ENCODE results near the gene CLNK. TPM values are rescaled to one million over a fixed set of nuclear protein-coding genes. Genes with fewer than 3 reads are reported as not detected.
A peak's percentile ranks its signal among the peaks of the same experiment; 100 is the strongest.

Gene CLNK
- total RNA-seq, 2 experiments from 2014 or later, result 0.05 to 0.17 TPM

DNA sequence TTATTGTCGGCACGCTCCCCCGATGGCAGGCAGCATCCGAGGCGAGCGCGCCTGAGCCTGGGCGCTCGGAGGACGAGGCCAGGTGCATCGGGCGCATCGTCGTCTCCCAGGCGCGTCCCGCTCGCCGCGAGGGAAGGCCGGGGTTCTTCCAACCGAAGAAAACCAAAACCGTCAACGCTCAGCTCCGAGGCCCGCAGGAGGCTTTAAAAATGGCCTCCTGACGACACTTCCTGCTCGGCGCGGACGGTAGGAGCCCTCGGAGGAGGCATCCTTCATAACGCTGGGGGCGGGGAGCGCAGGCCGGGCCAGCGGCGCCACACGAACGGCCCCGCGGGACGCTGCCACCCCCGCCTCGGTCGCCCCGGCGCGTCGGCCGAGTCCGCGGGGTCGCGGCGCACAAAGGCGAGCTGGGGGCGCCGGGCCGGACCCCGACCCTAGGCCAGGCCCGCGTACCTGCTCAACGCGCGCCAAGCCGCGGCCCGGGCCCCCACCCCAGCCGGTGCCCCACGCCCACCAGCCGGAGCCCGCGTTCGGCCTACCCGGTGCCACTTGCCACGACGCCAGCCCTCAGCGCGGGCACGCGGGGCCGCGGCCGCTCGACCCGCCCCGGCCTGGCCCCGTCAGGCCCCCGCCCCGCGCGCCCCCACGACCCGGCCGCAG is 227.8 kb downstream of the CLNK start:
- Mint-ChIP-seq H3K27ac (peak overlapping the region; percentile 84), H3K36me3 (ENCODE audit: low read depth) (peaks cover 49% of the 10 kb centered on the region), H3K4me3 (peak overlapping the region; percentile 91), H3K9me3 (peaks cover 7% of the 10 kb centered on the region), H3K4me1 (ENCODE audit: low read depth) (peaks cover 43% of the 10 kb centered on the region), H3K27me3 (peaks cover 4% of the 10 kb centered on the region)
- Histone ChIP-seq H3K27me3 (ENCODE audit: control insufficient read depth in 1 of 2, insufficient read depth in 2 of 2, low read length in 2 of 2) (peaks cover under 1 to 3% of the 10 kb centered on the region in 2 experiments), H3K4me1 (ENCODE audit: insufficient read depth, low read length) (peaks cover 36% of the 10 kb centered on the region), H3K4me3 (ENCODE audit: low read length) (peak overlapping the region; percentile 66), H3K27ac (ENCODE audit: low read depth in 1 of 2, low read length in 2 of 2) (peak overlapping the region; percentile 26 to 27), H3K9me3 (ENCODE audit: control insufficient read depth in 1 of 2, insufficient read depth in 1 of 2, low read length in 2 of 2) (peaks cover 5 to 14% of the 10 kb centered on the region in 2 experiments), H3K36me3 (ENCODE audit: insufficient read depth, low read length) (peaks cover 19% of the 10 kb centered on the region)
- POLR2A ChIA-PET, result interaction anchor here (0.8 to 3.1 kb wide), 7 partner anchors 11 to 765 kb away, joined by 3 to 60 read pairs (median 5); partner anchors contain the start of gene WDR1
- intact Hi-C loops (cut with DNase I, micrococcal nuclease), result no loop called here
- ATAC-seq (ENCODE audit: poor library complexity) (peak; percentile 41), DNase-seq (peak; percentile 27 to 80 (median 46))
- TF ChIP-seq, protein P1, sequence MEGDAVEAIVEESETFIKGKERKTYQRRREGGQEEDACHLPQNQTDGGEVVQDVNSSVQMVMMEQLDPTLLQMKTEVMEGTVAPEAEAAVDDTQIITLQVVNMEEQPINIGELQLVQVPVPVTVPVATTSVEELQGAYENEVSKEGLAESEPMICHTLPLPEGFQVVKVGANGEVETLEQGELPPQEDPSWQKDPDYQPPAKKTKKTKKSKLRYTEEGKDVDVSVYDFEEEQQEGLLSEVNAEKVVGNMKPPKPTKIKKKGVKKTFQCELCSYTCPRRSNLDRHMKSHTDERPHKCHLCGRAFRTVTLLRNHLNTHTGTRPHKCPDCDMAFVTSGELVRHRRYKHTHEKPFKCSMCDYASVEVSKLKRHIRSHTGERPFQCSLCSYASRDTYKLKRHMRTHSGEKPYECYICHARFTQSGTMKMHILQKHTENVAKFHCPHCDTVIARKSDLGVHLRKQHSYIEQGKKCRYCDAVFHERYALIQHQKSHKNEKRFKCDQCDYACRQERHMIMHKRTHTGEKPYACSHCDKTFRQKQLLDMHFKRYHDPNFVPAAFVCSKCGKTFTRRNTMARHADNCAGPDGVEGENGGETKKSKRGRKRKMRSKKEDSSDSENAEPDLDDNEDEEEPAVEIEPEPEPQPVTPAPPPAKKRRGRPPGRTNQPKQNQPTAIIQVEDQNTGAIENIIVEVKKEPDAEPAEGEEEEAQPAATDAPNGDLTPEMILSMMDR (IDR thresholded peaks at IDR 0.05), result no peak
- CTCF ChIA-PET, result no interaction called here

DNA sequence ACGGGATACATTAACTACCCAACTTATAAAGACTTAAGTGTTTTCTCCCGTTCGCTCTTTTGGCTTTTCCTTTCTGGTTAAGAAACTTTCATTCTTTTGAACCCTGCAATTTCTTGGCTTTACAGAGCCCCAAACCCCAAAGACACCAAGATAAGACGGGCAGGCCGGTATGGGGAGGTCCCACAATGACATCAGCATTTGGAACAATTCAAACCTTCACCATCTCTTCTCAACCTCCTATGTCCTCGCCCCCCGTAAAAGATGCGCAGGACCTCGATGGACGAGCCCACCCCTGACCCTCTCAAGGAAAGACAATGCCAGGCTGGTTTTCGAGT is 228.3 kb downstream of the CLNK start:
- ChIA-PET POLR2A (interaction anchor here (1.4 to 3.1 kb wide), 4 partner anchors 10 to 765 kb away, joined by 5 to 60 read pairs (median 8); partner anchors contain the start of gene WDR1), CTCF (no interaction called here)
- peak overlapping the region; percentile 84 for H3K27ac Mint-ChIP-seq
- intact Hi-C loops (cut with DNase I, micrococcal nuclease), result no loop called here
- no peak for ATAC-seq (ENCODE audit: poor library complexity)
- H3K27ac ChIP-seq (ENCODE audit: low read depth in 1 of 2, low read length in 2 of 2), result peak overlapping the region; percentile 26 to 27
- no peaks in the 10 kb centered on the region for H3K27me3 ChIP-seq (ENCODE audit: control insufficient read depth in 1 of 2, insufficient read depth in 2 of 2, low read length in 2 of 2)
- H3K4me1 ChIP-seq (ENCODE audit: insufficient read depth, low read length), result peaks cover 32% of the 10 kb centered on the region
- H3K9me3 Mint-ChIP-seq, result peaks cover 7% of the 10 kb centered on the region
- H3K4me3 ChIP-seq (ENCODE audit: low read length), result peak overlapping the region; percentile 59
- TF ChIP-seq, protein P1 (IDR thresholded peaks at IDR 0.05), result no peak
- DNase-seq, result no peak
- peaks cover 19% of the 10 kb centered on the region for H3K36me3 ChIP-seq (ENCODE audit: insufficient read depth, low read length)
- H3K36me3 Mint-ChIP-seq (ENCODE audit: low read depth), result peaks cover 54% of the 10 kb centered on the region
- H3K4me1 Mint-ChIP-seq (ENCODE audit: low read depth), result peaks cover 39% of the 10 kb centered on the region
- peaks cover 5 to 9% of the 10 kb centered on the region in 2 experiments for H3K9me3 ChIP-seq (ENCODE audit: control insufficient read depth in 1 of 2, insufficient read depth in 1 of 2, low read length in 2 of 2)
- peak overlapping the region; percentile 91 for H3K4me3 Mint-ChIP-seq
- H3K27me3 Mint-ChIP-seq, result no peaks in the 10 kb centered on the region

DNA sequence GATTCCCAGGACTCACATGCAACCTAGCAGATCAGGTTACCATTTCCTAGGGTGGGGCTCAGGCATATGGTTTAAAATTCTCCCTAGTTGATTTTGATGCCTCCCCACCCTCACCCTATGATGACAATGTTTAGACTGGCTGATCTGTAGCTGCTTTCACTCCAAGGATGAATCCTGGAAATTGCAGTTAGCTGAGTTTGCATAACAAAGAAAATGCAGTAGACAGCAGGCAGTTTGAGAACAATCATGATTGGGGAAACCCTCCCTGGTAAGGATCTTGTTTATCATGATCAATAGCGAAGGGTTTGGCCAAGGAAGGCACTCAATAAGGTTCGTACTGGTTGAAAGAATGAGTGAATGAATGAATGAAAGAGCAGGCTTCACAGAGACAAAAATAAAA is 229.4 kb downstream of the CLNK start:
- ChIA-PET POLR2A (interaction anchor here (0.5 kb wide), 1 partner anchor 20 kb away, joined by 3 read pairs; no protein-coding TSS in a partner anchor), CTCF (no interaction called here)
- no peak for DNase-seq
- TF ChIP-seq, protein P1 (IDR thresholded peaks at IDR 0.05), result no peak
- Histone ChIP-seq H3K36me3 (ENCODE audit: insufficient read depth, low read length) (peaks cover 28% of the 10 kb centered on the region), H3K4me3 (ENCODE audit: low read length) (no peak overlapping the region), H3K27me3 (ENCODE audit: control insufficient read depth in 1 of 2, insufficient read depth in 2 of 2, low read length in 2 of 2) (no peaks in the 10 kb centered on the region), H3K4me1 (ENCODE audit: insufficient read depth, low read length) (peaks cover 22% of the 10 kb centered on the region), H3K9me3 (ENCODE audit: control insufficient read depth in 1 of 2, insufficient read depth in 1 of 2, low read length in 2 of 2) (peaks cover 5 to 9% of the 10 kb centered on the region in 2 experiments), H3K27ac (ENCODE audit: low read depth in 1 of 2, low read length in 2 of 2) (no peak overlapping the region)
- peak overlapping the region; percentile 27 for H3K4me3 Mint-ChIP-seq
- no peak for ATAC-seq (ENCODE audit: poor library complexity)
- peaks cover 7% of the 10 kb centered on the region for H3K9me3 Mint-ChIP-seq
- peaks cover 65% of the 10 kb centered on the region for H3K36me3 Mint-ChIP-seq (ENCODE audit: low read depth)
- H3K27me3 Mint-ChIP-seq, result no peaks in the 10 kb centered on the region
- intact Hi-C loops (cut with DNase I, micrococcal nuclease), result no loop called here
- H3K27ac Mint-ChIP-seq, result no peak overlapping the region
- H3K4me1 Mint-ChIP-seq (ENCODE audit: low read depth), result peaks cover 31% of the 10 kb centered on the region

All from CD4-positive, alpha-beta T cell (primary cell).